SIG-M5 treated with dmso at 0.1 percent for 504 hours (cell line): ENCODE measurements around the gene CNGA4.
"Not testable (repeated sequence)": the region's sequence is repeated elsewhere in the genome, so short reads cannot be mapped to it uniquely, and the experiment has no call there.

ENCODE experiments used
- DNase-seq: peaks from one replicate; lab custom pipeline; 2025; ENCODE audit not compliant: unreplicated experiment; lab: John Stamatoyannopoulos, UW

The CNGA4 gene

DNA sequence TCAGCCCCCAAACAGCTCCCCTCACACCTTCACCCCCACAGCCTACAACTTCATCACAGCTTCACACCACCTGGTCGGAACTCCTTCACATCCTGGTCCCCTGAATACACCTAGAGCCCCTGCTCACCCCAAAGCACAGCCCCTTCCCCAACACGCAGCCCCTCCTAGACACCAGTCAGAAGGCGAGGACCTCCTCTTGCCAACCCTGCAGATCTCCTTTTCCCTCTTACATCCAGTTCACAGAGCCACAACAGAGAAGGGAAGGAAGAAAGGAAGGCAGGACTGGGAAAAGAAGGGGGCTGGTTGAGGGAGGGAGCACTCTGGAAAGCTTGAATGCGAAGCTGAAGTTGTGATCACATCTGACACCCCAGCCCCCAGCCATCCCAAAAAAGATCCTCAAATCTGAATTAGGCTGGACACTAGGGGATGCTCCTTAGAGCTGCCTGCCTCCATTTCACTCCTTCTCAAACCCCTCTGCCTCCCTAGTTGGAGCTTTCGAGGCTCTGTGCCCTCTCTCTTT is 21.4 kb downstream of the CNGA4 start:
- no peak for DNase-seq

DNA sequence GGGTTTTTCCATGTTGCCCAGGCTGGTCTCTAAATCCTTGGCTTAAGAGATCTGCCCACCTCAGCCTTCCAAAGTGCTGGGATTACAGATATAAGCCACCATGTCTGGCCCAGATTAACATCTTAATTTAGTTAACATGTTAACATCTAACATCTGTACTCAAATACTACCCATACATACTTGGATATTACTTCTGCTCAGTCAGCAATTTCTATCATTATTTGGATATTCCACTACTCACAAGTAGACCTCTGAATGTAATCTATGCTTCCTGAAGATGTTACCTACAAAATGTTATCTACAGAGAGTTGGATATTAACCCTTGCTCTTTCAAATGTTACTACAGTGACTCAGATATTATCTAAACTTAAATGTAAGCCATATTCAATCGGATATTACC is 24.8 kb downstream of the CNGA4 start:
- no peak for DNase-seq

DNA sequence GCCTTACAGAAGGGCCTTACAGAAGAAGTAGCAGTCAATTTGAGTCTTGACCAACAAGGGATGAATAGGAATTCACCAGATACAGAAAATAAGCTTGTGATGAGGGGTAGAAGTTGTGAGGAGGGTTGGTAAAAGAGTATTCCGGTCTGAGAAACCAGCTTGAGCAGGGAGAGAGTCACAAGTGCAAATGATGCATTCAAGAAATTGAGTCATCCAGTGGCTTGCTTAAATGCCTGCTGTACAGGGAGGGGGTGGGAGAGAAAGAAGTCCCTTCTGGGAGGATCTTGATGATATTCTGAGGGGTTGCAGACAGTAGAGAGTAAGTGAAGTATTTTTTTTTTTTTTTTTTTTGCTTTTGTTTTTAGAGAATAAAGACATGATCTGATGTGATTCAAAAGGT is 29.9 kb downstream of the CNGA4 start:
- DNase-seq = no peak

DNA sequence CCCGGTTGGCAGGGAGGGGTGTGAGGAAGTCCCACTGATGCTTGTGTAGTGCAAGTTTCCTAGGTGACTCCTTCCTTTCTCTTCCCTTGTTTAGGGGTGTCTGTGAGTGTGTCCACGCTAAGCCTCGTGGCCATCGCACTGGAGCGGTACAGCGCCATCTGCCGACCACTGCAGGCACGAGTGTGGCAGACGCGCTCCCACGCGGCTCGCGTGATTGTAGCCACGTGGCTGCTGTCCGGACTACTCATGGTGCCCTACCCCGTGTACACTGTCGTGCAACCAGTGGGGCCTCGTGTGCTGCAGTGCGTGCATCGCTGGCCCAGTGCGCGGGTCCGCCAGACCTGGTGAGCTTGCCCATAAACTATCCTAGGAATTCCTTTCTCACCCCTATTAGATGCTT is 31.1 kb downstream of the CNGA4 start:
- DNase-seq = no peak

DNA sequence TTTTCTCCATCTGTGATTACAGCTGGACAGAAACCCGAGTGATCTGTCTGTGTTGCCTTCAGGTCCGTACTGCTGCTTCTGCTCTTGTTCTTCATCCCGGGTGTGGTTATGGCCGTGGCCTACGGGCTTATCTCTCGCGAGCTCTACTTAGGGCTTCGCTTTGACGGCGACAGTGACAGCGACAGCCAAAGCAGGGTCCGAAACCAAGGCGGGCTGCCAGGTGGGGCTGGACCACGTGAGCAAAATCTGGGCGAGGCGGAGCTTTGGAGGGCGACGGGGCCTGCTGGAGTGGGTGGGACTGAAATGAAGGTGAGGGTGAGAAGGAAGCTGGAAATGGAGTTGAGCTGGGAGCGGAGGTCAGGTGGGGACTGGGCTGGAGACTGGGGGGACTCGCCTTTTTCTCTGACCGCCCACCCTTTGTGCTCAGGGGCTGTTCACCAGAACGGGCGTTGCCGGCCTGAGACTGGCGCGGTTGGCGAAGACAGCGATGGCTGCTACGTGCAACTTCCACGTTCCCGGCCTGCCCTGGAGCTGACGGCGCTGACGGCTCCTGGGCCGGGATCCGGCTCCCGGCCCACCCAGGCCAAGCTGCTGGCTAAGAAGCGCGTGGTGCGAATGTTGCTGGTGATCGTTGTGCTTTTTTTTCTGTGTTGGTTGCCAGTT is 31.8 kb downstream of the CNGA4 start:
- DNase-seq = no peak

DNA sequence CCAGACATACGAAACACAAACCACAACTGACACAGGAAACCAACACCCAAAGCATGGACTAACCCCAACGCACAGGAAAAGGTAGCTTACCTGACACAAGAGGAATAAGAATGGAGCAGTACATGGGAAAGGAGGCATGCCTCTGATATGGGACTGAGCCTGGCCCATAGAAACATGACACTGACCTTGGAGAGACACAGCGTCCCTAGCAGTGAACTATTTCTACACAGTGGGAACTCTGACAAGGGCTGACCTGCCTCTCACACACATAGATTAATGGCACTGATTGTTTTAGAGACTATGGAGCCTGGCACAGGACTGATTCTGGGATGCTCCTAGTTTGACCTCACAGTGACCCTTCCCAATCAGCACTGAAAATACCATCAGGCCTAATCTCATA is 32.7 kb downstream of the CNGA4 start:
- no peak for DNase-seq

DNA sequence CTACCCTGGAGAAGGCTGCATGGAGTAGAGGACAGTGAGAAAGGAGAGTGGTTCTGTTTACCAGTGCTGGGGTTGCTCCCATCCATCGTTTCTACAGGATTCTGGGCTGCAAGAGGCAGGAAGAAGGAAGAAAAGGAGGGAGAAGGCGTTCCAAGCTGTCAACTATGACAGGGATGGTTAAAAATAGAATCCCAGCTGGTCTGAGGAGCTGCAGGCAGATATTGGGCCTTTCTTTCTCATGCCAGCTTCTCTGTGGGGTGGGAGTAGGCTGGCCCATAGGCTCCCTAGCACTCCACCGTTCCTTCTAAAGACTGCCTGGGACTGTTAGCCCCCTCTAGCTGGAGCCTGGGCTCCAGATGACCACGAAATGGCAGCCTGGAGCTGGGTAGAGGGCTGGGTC is 34.3 kb downstream of the CNGA4 start:
- DNase-seq = no peak

DNA sequence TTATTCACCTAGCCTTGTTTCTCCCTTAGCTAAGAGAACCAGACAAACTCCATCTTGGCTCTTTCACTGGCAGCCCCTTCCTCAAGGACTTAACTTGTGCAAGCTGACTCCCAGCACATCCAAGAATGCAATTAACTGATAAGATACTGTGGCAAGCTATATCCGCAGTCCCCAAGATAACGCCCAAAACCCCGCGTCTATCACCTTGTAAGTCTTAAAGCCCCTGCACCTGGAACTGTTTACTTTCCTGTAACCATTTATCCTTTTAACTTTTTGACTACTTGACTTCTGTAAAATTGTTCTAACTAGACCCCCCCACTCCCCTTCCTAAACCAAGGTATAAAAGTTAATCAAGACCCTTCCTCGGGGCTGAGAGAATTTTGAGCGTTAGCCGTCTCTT is 41.9 kb downstream of the CNGA4 start:
- DNase-seq = not testable (repeated sequence)

DNA sequence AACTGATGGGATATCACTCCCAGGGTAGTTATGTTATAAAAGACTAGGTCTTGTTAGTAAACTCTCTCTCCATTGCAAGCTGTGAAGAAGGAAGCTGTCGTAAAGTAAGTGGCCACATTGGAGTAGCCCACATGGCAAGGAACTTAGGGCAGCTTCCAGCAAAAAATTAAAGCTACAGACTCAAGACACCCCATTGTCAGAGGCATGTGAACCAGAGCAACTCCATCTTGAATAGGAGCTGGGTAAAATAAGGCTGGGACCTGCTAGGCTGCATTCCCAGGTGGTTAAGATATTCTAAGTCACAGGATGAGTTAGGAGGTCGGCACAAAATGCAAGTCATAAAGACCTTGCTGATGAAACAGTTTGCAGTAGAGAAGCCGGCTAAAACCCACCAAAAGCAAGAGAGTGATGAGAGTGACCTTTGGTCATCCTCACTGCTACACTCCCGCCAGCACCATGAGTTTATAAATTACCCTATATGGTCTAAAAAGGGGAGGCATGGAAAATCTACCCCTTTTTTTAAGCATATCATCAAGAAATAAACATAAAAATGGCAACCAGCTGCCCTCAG is 44.6 kb downstream of the CNGA4 start:
- no peak for DNase-seq

DNA sequence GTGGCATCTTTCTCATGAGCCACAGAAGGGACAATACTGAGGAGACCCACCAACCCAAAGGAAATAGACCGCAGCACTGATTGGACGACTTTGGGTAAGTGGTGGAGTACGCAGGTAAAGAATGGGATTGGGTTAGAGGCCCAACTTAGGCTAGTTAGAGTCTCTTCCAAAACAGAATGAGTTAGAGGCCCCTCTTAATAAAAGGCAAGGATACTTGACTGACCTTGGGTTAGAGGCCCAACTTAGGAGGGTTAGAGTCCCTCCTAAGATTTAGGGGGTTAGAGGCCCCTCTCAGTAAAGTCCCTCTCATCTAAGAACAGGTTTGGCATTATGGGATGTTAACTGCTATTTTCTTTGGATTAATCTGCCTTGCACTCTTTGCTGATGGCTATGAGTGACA is 45.4 kb downstream of the CNGA4 start:
- DNase-seq = no peak

DNA sequence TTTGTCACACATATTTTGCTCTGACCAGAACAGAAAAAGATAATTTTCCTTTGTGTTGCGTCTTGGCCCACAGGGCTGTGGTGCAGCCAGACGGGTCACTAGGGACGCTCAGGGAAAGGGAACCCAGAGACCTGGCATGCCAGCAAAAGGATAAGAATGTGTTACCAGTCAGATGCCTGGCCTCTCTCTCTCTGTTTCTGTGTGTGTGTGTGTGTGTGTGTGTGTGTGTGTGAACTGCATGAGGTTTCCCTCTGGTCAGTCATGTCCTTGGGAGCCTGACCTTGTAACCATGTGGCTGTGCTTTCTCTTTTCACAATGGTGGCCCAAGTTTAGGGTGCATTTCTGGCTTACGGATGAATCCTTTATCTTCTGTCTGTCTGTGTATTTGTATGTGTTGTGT is 46.1 kb downstream of the CNGA4 start:
- DNase-seq = no peak
